GM18951 (cell line): Measurements from ENCODE around the gene PDCD2L.
A peak's percentile ranks its signal among the peaks of the same experiment; 100 is the strongest.

ENCODE experiments used
- POLR2A ChIP-seq: IDR thresholded peaks from 4 replicates; pipeline ENCODE4 v1.6.1; 2011; ENCODE audit warnings: mild to moderate bottlenecking; ENCODE audit not compliant: insufficient read length, insufficient read depth; ENCODE audit errors: extremely low read depth
- in situ Hi-C: fragments of 300-500 bp; cut with MboI; formaldehyde crosslinking; loops from one replicate; pipeline ENCODE4 v1.12.0; 2022; ENCODE audit warnings: low sequenced_read_pairs, mixed read lengths, inconsistent platforms; ENCODE audit not compliant: unreplicated experiment

The PDCD2L gene

GRCh38 chr19:34404109-34404909 is at the start of gene PDCD2L:
Gene PDCD2L (plus strand): TSS chr19:34404399. CDS start chr19:34404431, 32 bp downstream.
- peak; percentile 88 for TF ChIP-seq POLR2A
- in situ Hi-C loops = no loop called here

GRCh38 chr19:34355201-34355600 is 49.0 kb upstream of the PDCD2L start:
- no peak for TF ChIP-seq POLR2A

GRCh38 chr19:34356875-34357274 is 47.3 kb upstream of the PDCD2L start:
- no peak for TF ChIP-seq POLR2A
- in situ Hi-C loops = no loop called here

More at GRCh38 chr19:34355201-34355600, 49.0 kb upstream of the PDCD2L start:
- in situ Hi-C loops = no loop called here

GRCh38 chr19:34357431-34357830 is 46.8 kb upstream of the PDCD2L start:
- in situ Hi-C loops = no loop called here
- TF ChIP-seq POLR2A = no peak

- in situ Hi-C loops = no loop called here
- peak; percentile 81 for TF ChIP-seq POLR2A
These were observed 44.9 kb upstream of the PDCD2L start for GRCh38 chr19:34359140-34359953.

- no peak for TF ChIP-seq POLR2A
- in situ Hi-C loops = no loop called here
These were observed 44.3 kb upstream of the PDCD2L start for GRCh38 chr19:34359954-34360315.

- in situ Hi-C loops = no loop called here
- TF ChIP-seq POLR2A = no peak
These were observed 43.8 kb upstream of the PDCD2L start for GRCh38 chr19:34360354-34360909.

- in situ Hi-C loops = no loop called here
These were observed 41.5 kb upstream of the PDCD2L start for GRCh38 chr19:34362679-34363069.

GRCh38 chr19:34363094-34363493 is 41.1 kb upstream of the PDCD2L start:
- no peak for TF ChIP-seq POLR2A
- in situ Hi-C loops = no loop called here

More at GRCh38 chr19:34362679-34363069, 41.5 kb upstream of the PDCD2L start:
- no peak for TF ChIP-seq POLR2A

- no peak for TF ChIP-seq POLR2A
- in situ Hi-C loops = no loop called here
These were observed 40.3 kb upstream of the PDCD2L start for GRCh38 chr19:34363930-34364329.

GRCh38 chr19:34364462-34364829 is 39.8 kb upstream of the PDCD2L start:
- TF ChIP-seq POLR2A = no peak
- in situ Hi-C loops = no loop called here

GRCh38 chr19:34364830-34365462 is 39.3 kb upstream of the PDCD2L start, which contains the start of gene GPI:
Gene GPI (plus strand): TSS chr19:34365196. CDS start chr19:34365267, 71 bp downstream.
- TF ChIP-seq POLR2A = peak; percentile 95
- in situ Hi-C loops = no loop called here
